Keratinocyte (primary cell): ENCODE measurements around the gene GCSAM. TPM values are rescaled to one million over a fixed set of nuclear protein-coding genes. Genes with fewer than 3 reads are reported as not detected.

Source experiments
- DNase-seq: peaks from one replicate; pipeline ENCODE4 v3.0.0-alpha.2; 2011; ENCODE audit warnings: low read depth, missing footprints, low spot score
- FAIRE-seq: peaks from 2 replicates; lab custom pipeline; 2011; peaks lifted over from hg19 to GRCh38; lab: Jason Lieb, UNC
- H2AFZ ChIP-seq: 2 replicates; pipeline ENCODE4 v1.6.0; 2012; ENCODE audit warnings: low read length, control low read depth, inconsistent platforms; ENCODE audit not compliant: control insufficient read depth
- H3K27ac ChIP-seq: 2 replicates; pipeline ENCODE4 v1.5.1; 2011; ENCODE audit warnings: low read length; ENCODE audit not compliant: control insufficient read depth, insufficient read depth
- H3K27me3 ChIP-seq: 3 replicates; pipeline ENCODE4 v1.6.0; 2011; ENCODE audit warnings: low read length; ENCODE audit not compliant: control insufficient read depth, insufficient read depth; ENCODE audit errors: extremely low read depth
- H3K36me3 ChIP-seq, 2 experiments: 2 replicates in 1 of 2; 3 replicates in 1 of 2; pipeline ENCODE4 v1.5.1; 2011; ENCODE audit warnings: low read length in 2 of 2, mild to moderate bottlenecking in 1 of 2; ENCODE audit not compliant: control insufficient read depth in 2 of 2, insufficient read depth in 2 of 2; ENCODE audit errors: extremely low read depth in 1 of 2
- H3K4me1 ChIP-seq: 3 replicates; pipeline ENCODE4 v1.5.1; 2011; ENCODE audit warnings: low read length; ENCODE audit not compliant: control insufficient read depth, insufficient read depth; ENCODE audit errors: extremely low read depth
- H3K4me2 ChIP-seq: 3 replicates; pipeline ENCODE4 v1.6.0; 2011; ENCODE audit warnings: low read depth, low read length; ENCODE audit not compliant: control insufficient read depth, insufficient read depth; ENCODE audit errors: extremely low read depth
- H3K4me3 ChIP-seq, 3 experiments: fragments of 200-600 bp in 1 of 3; sonication (generic) in 1 of 3; 2 replicates in 2 of 3; 3 replicates in 1 of 3; pipeline ENCODE4 v1.5.1; 2011 to 2016; ENCODE audit warnings: low read length in 3 of 3, mild to moderate bottlenecking in 3 of 3, control low read depth in 2 of 3, inconsistent platforms in 1 of 3, low read depth in 1 of 3, mixed read lengths in 1 of 3, mixed run types in 1 of 3, moderate library complexity in 1 of 3; ENCODE audit not compliant: control insufficient read depth in 2 of 3, insufficient read depth in 2 of 3; ENCODE audit errors: extremely low read depth in 1 of 3
- H3K79me2 ChIP-seq: 2 replicates; pipeline ENCODE4 v1.6.0; 2012; ENCODE audit warnings: low read length; ENCODE audit not compliant: control insufficient read depth, insufficient read depth
- H3K9ac ChIP-seq: 3 replicates; pipeline ENCODE4 v1.6.0; 2011; ENCODE audit warnings: low read length; ENCODE audit not compliant: control insufficient read depth, insufficient read depth; ENCODE audit errors: extremely low read depth
- H3K9me1 ChIP-seq: 3 replicates; pipeline ENCODE4 v1.6.0; 2011; ENCODE audit warnings: low read length; ENCODE audit not compliant: control insufficient read depth, insufficient read depth; ENCODE audit errors: extremely low read depth
- H3K9me3 ChIP-seq: 2 replicates; pipeline ENCODE4 v1.5.1; 2012; ENCODE audit warnings: low read depth, low read length; ENCODE audit not compliant: control insufficient read depth
- H4K20me1 ChIP-seq: 3 replicates; pipeline ENCODE4 v1.6.0; 2011; ENCODE audit warnings: low read length; ENCODE audit not compliant: control insufficient read depth, insufficient read depth; ENCODE audit errors: extremely low read depth
- CTCF ChIP-seq, 3 experiments: IDR thresholded peaks in 1 of 3; conservative IDR thresholded peaks in 1 of 3; optimal IDR thresholded peaks in 1 of 3; 2 replicates in 2 of 3; 3 replicates in 1 of 3; pipeline versions ENCODE3 to v1.5.1; 2011; ENCODE audit warnings: low read length in 3 of 3, mild to moderate bottlenecking in 3 of 3, moderate library complexity in 2 of 3, control low read depth in 1 of 3, inconsistent platforms in 1 of 3; ENCODE audit not compliant: insufficient read depth in 2 of 3; ENCODE audit errors: extremely low read depth in 1 of 3
- EZH2 ChIP-seq: IDR thresholded peaks from one replicate; pipeline ENCODE4 v1.6.1; 2012; ENCODE audit warnings: inconsistent platforms, mild to moderate bottlenecking, low read length, moderate library complexity
- dilution Hi-C: fragments of 300-500 bp; cut with MboI; formaldehyde crosslinking; loops from one replicate; pipeline ENCODE4 v1.7.0; 2020; ENCODE audit warnings: low sequenced_read_pairs; ENCODE audit not compliant: extremely low pct_ligation_motif_present
- polyA plus RNA-seq, 5 experiments: library from polyadenylated mRNA; depleted of rRNA in 3 of 5; stranded (reverse) in 3 of 5; stranded (forward) in 1 of 5; unstranded in 1 of 5; fragments of >200 nt; gene quantifications; 1 replicate in 1 of 5; 2 replicates in 3 of 5; 3 replicates in 1 of 5; pipeline versions ENCODE4 v1.2.1 to v1.2.3, GENCODE V29; 2011 to 2012; ENCODE audit warnings: missing spikeins in 2 of 5, low read depth in 1 of 5, low replicate concordance in 1 of 5

Gene GCSAM
- polyA plus RNA-seq, 1 donor (not counting 4 experiments of a cell fraction or from before 2014, with no cell fraction given) = 2.9 TPM

GRCh38 chr3:112095731-112096130 is 37.3 kb downstream of the GCSAM start:
- Histone ChIP-seq H4K20me1 (peaks cover under 1% of the 10 kb centered on the region), H3K27ac (peak overlapping the region; percentile 34), H3K4me2 (no peak overlapping the region), H3K79me2 (peaks cover 52% of the 10 kb centered on the region), H3K36me3 (peaks cover 3 to 9% of the 10 kb centered on the region in 2 experiments), H3K9me3 (no peaks in the 10 kb centered on the region), H2AFZ (no peak overlapping the region), H3K4me3 (no peak overlapping the region), H3K9me1 (no peaks in the 10 kb centered on the region), H3K4me1 (peaks cover 32% of the 10 kb centered on the region), H3K27me3 (no peaks in the 10 kb centered on the region), H3K9ac (no peak overlapping the region)
- FAIRE-seq (no peak), DNase-seq (no peak)
- dilution Hi-C loops = no loop called here
- TF ChIP-seq EZH2 (no peak), CTCF (optimal IDR thresholded peaks at IDR 0.05 in 1 of 3, IDR thresholded peaks at IDR 0.05 in 1 of 3, conservative IDR thresholded peaks at IDR 0.05 in 1 of 3; ENCODE audit: extremely low read depth in 1 of 3, insufficient read depth in 2 of 3, low read length in 3 of 3) (no peak)

- no peak for DNase-seq
- dilution Hi-C loops = no loop called here
- no peak overlapping the region for H3K4me3 ChIP-seq
- H3K9me1 ChIP-seq = peaks cover 5% of the 10 kb centered on the region
- peaks cover 54% of the 10 kb centered on the region for H3K79me2 ChIP-seq
- no peak overlapping the region for H3K4me2 ChIP-seq
- peaks cover 5 to 12% of the 10 kb centered on the region in 2 experiments for H3K36me3 ChIP-seq
- H3K9ac ChIP-seq = no peak overlapping the region
- H3K9me3 ChIP-seq = no peaks in the 10 kb centered on the region
- H3K27me3 ChIP-seq = no peaks in the 10 kb centered on the region
- TF ChIP-seq CTCF (optimal IDR thresholded peaks at IDR 0.05 in 1 of 3, IDR thresholded peaks at IDR 0.05 in 1 of 3, conservative IDR thresholded peaks at IDR 0.05 in 1 of 3; ENCODE audit: extremely low read depth in 1 of 3, insufficient read depth in 2 of 3, low read length in 3 of 3) = no peak
- peaks cover 39% of the 10 kb centered on the region for H3K4me1 ChIP-seq
- no peak overlapping the region for H2AFZ ChIP-seq
- no peak overlapping the region for H3K27ac ChIP-seq
- FAIRE-seq = no peak
- H4K20me1 ChIP-seq = peaks cover 7% of the 10 kb centered on the region
Measured at GRCh38 chr3:112093180-112093522, 39.9 kb downstream of the GCSAM start.
